SK-N-MC (cell line): Measurements from ENCODE around the gene S100A4.

Experiments used
- EZH2 ChIP-seq: fragments of 200-600 bp; sonication (generic); IDR thresholded peaks from one replicate; pipeline ENCODE4 v1.6.1; 2017; ENCODE audit warnings: antibody characterized with exemption
- POLR2AphosphoS5 ChIP-seq: IDR thresholded peaks from 2 replicates; pipeline ENCODE4 v1.6.1; 2012; ENCODE audit warnings: mild to moderate bottlenecking, low read depth, low read length, borderline replicate concordance

GRCh38 chr1:153498746-153499145 lies 46.9 kb downstream of the S100A4 start:
- no peak for TF ChIP-seq EZH2
- no peak for TF ChIP-seq POLR2AphosphoS5
